HG03469 (cell line): Measurements from ENCODE around the gene ZNF687.
"Not testable (repeated sequence)": the region's sequence is repeated elsewhere in the genome, so short reads cannot be mapped to it uniquely, and the experiment has no call there.

ENCODE experiments used
- ATAC-seq: cut with Tn5 transposase; IDR thresholded peaks from one replicate; pipeline ENCODE4 v1.9.1; 2021; ENCODE audit warnings: mild to moderate bottlenecking, moderate library complexity, moderate number of reproducible peaks; ENCODE audit not compliant: unreplicated experiment

The ZNF687 gene

DNA sequence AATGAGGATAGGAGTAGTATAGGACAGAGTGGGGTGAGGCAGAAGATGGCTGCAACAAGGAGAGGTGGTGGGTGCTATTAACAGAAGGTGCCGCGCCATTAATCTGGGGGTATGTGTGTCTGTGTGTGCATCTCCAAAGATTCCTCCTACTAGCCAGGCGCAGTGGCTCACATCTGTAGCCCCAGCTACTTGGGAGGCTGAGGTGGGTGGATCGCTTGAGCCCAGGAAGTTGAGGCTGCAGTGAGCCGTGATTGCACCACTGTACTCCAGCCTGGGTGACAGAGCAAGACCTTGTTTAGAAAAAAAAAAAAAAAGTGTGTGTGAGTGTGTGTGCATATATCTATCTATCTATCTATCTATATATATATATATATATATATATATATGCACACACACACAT, 6.8 kb upstream of the ZNF687 start:
- ATAC-seq = not testable (repeated sequence)

- ATAC-seq = no peak
Measured at GRCh38 chr1:151277249-151277648, 4.8 kb upstream of the ZNF687 start.

GRCh38 chr1:151281225-151281968, 702 bp upstream of the ZNF687 start:
- ATAC-seq = peak; percentile 22

DNA sequence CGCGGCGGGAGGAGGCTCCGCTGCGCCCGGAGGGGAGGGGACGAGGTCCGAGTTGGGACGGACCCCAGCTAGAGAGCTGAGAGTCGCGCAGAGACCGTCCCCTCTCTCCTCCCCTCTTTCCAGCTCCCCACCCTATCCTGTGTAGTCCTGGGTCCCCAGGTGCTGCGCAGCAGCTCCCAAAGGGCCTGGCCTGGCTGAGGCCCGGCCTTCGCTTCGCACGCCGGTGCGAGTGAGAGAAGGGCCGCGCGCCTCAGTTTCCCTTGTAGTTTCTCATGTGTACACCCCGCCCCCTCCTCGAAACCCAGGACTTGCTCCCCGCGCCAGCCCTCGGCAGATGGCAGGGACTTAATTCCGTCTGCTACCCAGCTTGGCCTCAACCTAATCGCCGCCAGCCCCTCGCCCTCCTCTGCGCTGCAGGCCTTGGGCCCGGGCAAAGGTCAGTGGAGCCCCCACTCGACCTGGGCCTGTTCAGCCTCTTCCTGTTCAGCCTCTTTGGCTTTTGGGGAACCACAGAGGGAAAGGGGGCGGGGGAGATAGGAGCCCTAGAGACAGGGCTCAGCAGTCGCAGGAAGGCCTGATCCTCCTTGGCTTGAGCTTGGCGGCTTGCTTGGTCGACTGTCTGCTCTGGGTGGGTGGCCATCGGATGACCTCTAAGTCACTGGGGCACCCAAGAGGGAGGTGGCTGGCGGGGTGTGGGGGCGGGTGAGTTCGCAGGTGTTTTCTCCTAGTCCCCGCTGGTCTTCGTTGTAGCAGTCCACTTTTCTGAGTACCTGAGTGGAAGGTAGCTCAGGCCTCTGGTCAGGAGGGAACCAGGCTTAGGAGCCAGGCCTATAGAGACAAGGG, 1.0 kb downstream of the ZNF687 start:
- no peak for ATAC-seq

- ATAC-seq = no peak
Measured at GRCh38 chr1:151284013-151284577, 2.0 kb downstream of the ZNF687 start.

- ATAC-seq = no peak
Measured at GRCh38 chr1:151286619-151287340, 4.7 kb downstream of the ZNF687 start.

DNA sequence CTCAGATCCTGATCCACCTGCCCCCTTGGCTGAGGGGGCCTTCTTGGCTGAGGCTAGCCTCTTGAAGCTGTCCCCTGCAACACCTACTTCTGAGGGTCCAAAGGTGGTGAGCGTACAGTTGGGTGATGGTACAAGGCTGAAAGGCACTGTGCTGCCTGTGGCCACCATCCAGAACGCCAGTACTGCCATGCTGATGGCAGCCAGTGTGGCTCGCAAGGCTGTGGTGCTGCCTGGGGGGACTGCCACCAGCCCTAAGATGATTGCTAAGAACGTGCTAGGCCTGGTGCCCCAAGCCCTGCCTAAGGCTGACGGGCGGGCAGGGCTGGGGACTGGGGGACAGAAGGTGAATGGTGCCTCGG, 5.2 kb downstream of the ZNF687 start:
- no peak for ATAC-seq

- no peak for ATAC-seq
Measured at GRCh38 chr1:151287767-151288500, 5.8 kb downstream of the ZNF687 start.

DNA sequence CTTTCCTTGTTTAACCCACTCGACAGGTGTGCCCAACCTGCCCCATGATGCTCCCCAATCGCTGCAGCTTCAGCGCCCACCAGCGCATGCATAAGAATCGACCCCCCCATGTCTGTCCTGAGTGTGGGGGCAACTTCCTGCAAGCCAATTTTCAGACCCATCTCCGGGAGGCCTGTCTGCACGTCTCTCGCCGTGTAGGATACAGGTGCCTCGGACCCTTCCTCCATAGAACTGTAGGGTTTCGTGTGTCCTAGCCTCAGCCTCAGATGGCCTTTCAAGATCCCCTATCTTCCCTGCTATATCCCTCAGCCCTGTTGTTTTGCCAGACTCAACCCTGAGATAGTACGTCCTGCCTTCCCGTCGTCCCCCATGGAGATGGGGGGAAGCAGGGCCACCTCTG, 6.4 kb downstream of the ZNF687 start:
- no peak for ATAC-seq

DNA sequence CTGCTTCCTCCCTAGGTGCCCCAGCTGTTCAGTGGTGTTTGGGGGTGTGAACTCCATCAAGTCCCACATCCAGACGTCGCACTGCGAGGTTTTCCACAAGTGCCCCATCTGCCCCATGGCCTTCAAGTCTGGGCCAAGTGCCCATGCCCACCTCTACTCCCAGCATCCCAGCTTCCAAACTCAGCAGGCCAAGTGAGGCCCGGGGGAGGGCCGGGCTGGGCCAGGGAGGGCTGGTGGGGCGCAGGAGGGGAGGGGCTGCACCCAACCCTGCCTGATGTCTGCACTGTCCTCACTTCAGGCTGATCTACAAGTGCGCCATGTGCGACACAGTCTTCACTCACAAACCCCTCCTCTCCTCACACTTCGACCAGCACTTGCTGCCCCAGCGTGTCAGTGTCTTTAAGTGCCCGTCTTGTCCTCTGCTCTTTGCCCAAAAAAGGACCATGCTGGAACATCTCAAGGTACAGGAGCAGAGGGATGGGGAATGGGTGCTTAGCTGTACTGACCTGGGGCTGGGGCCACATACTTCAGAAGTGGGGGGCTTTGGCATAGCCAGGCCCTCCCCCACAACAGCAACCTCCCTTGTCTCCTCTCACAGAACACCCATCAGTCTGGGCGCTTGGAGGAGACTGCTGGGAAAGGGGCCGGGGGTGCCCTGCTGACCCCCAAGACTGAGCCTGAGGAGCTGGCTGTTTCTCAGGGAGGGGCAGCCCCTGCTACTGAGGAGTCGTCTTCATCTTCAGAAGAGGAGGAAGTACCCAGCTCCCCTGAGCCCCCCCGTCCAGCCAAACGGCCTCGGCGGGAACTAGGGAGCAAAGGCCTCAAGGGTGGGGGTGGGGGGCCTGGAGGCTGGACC, 7.2 kb downstream of the ZNF687 start:
- ATAC-seq = no peak

- ATAC-seq = no peak
Measured at GRCh38 chr1:151289991-151290708, 8.1 kb downstream of the ZNF687 start.

DNA sequence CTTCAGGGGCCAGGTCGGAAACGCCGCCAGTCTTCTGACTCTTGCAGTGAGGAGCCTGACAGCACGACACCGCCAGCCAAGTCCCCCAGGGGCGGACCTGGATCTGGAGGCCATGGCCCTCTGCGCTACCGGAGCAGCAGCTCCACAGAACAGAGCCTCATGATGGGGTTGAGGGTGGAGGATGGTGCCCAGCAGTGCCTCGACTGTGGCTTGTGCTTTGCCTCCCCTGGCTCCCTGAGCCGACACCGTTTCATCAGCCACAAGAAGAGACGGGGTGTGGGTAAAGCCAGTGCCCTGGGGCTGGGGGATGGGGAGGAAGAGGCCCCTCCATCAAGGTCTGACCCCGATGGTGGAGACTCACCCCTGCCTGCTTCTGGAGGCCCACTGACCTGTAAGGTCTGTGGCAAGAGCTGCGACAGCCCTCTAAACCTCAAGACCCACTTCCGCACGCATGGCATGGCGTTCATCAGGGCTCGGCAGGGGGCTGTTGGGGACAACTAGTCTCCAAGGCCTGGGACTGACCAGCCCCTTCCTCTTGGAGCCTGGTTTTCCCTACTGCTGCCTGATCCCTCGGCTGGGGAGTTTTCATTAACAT, 8.7 kb downstream of the ZNF687 start:
- ATAC-seq = no peak

DNA sequence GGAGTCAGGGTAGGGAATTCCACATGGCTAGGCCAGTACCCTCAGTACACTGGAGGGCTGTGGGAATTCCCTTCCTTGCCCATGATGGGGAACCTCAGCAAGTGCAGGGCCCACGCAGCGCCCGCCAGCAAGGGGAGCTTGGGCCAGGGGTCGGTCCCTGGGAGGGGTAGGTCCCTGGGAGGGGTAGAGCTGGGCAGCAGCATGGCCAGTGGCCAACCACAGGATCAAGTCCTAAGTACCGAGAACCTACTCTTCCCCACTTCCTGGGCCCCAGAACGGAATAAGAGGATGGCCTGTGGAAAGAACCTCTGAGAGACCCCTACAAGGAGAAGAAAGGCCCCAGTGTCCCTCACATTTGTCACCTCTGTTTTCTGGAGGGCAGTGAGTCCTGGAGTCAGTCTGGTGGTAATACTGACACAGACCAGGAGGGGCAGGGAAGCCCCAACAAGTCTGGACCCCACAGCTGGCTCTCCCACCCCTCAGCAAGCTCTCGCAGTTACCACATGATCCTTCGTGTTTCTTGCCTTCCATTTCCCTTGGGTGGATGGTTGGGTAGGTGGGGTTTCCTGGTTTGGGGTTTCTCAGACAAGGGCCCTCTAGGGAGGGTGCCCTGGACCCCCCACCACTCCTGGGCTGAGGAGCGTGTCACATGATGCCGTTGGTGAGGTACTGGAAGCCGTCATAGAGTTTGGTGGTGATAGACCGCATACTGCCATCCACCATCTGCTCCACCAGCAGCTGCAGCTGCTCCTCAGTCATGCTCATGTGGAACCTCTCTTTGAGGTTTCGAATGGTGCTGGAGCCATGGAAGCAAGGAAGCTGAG, 10.3 kb downstream of the ZNF687 start:
- ATAC-seq = no peak

- no peak for ATAC-seq
Measured at GRCh38 chr1:151293093-151293492, 11.0 kb downstream of the ZNF687 start.

DNA sequence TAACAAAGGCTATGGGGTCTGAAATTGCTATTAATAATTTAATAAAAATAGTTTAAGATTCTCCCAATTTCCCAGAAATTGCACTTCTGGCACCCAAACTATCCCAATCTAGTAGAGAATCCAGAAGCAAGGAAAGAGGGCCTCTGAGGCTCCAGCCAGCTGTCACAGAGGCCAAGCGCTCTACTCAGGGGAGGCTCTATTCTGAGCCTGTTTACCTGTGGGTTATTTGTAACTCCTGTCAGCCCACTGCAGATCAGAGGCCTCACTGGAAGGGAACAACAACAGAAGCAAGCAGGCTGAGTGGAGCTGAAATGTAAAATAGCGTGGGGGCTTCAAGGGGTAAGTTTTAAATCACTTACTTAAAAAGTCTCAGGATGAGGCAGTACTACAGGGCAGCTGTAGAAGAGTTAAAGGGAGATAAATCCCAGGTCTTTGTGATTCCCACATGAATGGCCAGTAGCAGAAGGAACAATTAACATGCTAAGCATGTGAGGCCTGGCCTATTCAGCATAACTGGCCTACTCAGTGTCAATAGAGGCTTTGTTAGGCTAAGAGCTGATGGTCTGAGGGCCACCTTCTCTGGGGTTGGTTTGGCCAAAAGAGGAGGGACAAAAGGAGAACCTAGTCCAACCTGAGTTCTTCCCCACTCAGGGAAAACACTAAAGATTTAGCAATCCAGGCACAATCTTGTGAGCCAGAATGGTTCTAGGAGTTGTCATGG, 12.8 kb downstream of the ZNF687 start:
- ATAC-seq = no peak

GRCh38 chr1:151309811-151310323, 27.8 kb downstream of the ZNF687 start:
- no peak for ATAC-seq

DNA sequence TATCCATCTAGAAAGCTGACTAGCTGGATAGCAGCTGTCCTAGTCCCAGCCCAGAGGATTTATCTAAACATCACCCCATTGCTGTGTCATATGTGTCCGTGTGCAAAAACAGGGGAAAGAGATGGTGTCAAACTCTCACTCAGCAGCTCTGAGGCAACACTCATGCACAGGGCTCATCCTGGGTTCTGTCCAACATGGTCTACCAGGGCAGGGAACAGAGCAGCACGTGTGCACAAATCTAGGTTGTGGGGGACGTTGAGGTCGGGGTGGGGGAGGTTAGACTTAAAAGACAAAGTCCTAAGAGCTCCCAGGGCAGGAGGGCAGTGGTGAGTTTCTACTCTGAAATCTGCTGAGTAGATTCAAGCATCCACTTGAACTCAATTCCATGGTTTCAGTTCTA, 28.9 kb downstream of the ZNF687 start:
- no peak for ATAC-seq
